GM18505 (cell line): Measurements from ENCODE around the gene IL15.

Experiments used
- ATAC-seq: cut with Tn5 transposase; IDR thresholded peaks from one replicate; pipeline ENCODE4 v1.9.1; 2021; ENCODE audit not compliant: unreplicated experiment
- POLR2A ChIP-seq: IDR thresholded peaks from 4 replicates; pipeline ENCODE4 v1.6.1; 2011; ENCODE audit warnings: borderline replicate concordance; ENCODE audit not compliant: insufficient read depth, insufficient read length; ENCODE audit errors: extremely low read depth

The IL15 gene

DNA sequence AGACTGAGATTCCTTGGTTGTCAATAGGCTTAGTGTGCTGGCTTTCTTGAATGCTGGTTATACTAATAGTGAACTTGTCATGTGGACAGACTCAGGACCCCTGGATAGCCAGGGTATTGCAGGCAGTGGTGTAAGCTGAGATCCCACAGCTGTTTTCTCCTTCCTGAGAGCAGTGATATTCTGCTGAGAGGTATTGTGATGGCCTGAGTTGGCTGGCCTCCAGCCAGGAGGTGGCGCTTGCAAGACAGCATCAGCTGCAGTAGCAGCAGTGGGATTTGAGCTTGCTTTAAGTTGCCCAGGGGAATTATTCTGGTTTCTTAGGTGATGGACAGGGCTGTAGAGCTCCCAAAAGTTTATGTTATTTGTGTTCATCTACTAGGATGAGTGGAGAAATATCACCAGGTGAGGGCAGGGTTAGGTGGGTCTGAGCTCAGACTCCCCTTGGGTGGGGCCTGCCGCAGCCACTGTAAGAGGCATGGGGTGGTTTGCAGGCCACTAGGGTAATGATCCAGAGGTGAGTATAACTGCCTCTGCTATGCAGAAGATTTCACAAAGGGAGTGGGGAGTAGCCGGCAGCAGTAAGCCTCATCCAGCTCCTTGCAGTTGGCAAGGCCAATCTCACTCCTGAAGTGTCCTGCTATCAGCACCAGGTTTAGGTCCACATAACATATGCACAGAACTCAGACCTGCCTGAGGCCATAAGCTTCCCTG is 66.2 kb downstream of the IL15 start:
- no peak for TF ChIP-seq POLR2A
- ATAC-seq: no peak

DNA sequence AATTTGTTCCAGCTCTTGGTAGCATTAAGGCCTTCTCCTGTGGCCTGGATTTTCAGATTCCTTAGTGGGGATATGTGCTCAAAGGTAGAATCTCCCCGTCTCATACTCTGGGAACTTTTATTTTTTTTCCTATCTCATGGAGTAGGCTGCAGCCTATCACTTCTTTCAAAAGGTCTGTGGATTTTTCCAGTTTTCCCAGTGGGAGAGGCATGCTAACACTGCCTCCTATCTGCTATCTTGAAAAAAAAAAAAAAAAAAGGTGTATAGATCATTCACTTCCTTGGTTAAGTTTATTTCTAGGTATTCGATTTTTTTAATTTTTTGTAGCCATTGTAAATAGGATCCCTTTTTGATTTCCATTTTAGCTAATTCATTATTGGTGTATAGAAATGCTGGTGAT is 67.1 kb downstream of the IL15 start:
- no peak for ATAC-seq
- no peak for TF ChIP-seq POLR2A

DNA sequence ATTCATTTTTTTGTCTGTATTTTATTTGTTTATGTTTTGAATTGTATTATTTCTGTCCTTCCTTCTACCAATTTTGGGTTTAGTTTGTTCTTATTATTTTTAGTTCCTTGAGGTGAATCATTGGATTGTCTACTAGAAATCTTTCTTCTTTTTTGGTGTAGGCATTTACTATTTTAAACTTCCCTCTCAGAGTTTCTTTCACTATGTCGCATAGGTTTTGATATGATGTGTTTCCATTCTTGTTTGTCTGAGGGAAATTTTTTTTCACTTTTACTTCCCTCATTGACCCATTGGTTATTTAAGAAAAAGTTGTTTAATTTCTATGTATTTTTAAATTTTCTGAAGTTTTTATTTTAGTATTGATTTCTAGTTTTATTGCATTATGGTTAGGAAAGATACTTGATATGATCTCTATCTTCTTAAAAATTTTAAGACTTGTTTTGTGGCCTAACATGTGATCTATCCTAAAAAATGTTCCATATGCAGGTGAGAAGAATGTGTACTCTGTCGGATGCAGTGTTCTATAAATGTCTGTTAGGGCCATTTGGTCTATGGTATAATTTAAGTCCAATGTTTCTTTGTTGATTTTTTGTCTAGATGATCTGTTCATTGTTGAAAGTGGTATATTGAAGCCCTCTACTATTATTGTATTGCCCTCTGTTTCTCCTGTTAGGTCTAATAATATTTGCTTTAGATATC is 68.8 kb downstream of the IL15 start:
- peak; percentile 70 for ATAC-seq
- TF ChIP-seq POLR2A: no peak

DNA sequence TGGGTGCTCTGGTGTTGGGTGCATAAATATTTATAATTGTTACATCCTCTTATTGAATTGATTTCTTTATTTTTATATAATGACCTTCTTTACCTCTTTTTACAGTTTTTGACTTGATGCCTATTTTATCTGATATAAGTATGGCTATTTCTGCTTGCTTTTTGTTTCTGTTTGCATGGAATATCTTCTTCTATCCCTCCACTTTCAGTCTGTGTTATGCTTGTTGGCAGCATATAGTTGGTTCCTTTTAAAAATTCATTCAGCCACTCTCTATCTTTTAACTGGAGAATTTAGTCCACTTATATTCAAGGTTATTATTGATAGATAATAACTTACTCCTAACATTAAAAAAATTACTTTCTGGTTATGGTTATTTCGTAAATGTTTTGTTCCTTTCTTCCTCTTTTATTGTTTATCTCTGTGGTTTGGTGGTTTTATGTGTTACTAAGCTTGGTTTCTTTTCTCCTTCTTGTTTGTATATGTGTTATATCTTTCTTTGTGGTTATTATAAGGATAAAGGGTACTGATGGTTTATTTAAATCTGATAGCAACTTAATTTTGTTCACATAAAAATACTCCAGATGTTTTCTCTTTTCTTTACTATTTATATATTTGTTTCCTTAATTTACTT is 69.5 kb downstream of the IL15 start:
- ATAC-seq: peak; percentile 71
- no peak for TF ChIP-seq POLR2A

DNA sequence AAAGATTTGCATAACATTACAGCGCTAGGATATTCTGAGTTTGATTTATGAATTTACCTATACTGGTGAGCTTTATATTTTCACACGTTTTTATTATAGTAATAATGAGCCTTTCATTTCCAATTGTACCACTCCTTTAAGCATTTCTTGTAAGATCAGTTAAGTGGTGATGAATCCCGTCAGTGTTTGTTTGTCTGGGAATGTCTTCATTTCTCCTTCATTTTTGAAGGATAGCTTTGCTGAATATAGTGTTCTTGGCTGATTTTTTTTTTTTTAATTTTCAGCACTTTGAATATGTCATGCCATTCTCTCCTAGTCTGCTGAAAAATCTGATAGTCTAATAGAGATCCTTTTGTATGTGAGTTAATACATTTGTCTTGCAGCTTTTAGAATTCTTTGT is 70.1 kb downstream of the IL15 start:
- ATAC-seq: peak; percentile 6
- no peak for TF ChIP-seq POLR2A

DNA sequence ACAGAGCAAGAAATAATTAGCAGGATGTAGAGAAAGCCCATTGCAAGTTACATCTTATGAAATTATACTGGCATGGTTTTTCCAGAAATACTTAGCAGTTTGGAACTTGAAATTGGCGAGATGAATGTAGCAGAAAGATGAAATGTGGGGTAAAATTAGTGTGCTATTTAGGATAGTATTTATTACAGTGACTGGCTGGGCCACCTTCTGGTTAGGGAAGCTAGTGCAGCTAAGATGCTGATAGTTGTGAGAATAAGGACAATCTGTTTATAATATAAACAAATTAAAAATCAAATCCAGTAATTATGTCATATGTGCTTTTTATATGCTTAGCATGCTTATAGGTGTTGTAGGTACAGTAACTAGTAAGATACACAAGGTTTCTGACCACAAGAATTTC is 74.8 kb downstream of the IL15 start:
- no peak for TF ChIP-seq POLR2A
- no peak for ATAC-seq

DNA sequence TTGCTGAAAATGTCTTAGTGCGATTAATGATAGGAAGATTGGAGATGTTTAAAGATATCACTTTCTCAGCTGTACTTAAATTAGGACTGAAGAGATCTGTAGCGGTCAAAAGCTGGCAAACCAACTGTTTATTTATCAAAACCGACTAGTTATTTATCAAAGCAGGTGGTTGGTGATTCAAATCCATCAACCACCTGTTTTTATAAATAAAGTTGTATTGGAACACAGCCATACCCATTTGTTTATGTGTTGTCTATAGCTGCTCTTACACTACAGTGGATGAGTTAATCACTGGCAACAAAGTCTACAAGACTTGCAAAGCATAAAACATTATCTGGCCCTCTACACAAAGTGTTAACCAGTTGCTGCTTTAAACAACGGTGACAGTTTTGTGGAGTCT is 76.8 kb downstream of the IL15 start:
- no peak for ATAC-seq
- no peak for TF ChIP-seq POLR2A

DNA sequence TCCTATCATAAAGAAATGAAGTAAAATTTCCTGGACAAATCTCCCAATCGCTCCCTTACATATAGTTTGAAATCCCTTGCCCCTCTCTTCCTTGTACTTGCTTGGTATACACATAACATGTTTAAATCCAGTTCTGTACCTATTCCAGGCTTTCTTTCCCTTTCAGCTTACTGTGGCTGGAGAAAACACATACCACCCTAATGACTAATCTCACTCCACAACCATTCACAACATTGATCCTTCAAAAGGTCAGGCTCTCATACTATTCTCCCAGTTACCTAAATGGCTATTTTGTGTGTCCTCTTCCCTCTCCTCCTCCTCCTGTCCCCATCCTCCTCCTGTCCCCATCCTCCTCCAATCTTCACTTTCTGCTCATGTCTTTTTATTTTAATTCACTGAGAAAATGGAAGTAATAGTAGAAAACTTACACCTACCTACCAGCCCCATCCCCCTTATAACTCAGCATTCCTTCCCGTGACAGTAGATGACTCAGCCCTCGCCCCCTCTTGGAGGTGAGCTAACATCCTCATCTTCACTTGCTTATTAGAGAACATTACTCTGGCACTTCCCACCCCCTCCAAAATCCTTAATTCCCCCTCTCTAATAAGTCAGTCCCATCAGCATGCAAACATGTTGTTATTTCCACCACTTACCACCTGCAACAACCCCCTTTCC is 77.5 kb downstream of the IL15 start:
- ATAC-seq: no peak
- no peak for TF ChIP-seq POLR2A

DNA sequence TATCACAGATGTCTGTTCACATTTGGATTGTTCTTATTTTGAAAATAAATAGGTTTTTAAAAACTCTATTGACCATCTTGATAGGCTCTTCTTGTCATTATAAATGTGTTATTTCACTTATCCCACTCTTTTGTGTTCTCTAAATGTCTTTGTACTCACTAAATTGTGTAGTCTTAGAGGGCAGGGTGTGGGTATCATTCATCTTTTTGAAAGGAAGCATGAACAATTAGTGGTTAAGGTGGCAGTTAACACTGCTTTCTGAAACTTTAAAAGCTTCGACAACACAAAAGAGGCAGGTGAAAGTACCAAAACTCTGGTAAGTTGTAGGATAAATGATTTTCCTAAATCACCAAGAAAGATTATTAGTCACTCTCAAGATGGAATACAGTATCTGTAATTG is 83.2 kb downstream of the IL15 start:
- no peak for TF ChIP-seq POLR2A
- ATAC-seq: no peak

DNA sequence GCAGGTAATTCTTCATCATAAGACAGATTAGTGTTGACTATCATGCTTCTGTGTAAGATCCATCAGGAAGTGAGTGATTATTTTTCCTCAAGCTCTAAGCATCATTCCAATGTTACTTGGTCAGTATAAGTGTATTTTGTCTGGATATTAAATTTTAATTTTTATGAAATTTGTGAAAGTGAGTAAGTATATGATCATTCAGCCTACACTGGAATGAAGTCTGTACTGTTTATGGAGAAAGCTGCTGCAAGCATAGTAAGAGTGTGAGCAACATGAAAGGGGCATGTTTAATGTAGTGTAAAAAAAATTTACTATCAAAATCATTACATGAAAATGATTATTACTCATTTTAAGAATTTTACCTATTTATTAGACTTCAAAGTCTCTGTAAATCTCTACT is 84.8 kb downstream of the IL15 start:
- ATAC-seq: no peak
- TF ChIP-seq POLR2A: no peak

DNA sequence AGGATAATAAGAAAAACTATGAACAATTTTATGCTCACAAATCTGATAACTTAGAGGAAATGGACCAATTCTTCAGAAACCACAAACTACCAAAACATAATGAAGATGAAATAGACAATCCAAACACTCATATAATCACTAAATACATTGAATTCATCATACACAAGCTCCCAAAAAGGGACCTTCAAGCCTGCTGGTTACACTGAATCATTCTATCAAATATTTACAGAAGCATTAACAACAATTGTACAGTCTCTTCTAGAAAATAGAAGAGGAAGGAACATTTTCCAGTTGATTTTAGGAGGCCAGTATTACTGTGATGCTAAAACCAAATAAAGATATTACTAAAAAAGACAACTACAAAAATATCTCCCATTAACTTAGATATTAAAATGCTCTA is 88.3 kb downstream of the IL15 start:
- ATAC-seq: no peak

DNA sequence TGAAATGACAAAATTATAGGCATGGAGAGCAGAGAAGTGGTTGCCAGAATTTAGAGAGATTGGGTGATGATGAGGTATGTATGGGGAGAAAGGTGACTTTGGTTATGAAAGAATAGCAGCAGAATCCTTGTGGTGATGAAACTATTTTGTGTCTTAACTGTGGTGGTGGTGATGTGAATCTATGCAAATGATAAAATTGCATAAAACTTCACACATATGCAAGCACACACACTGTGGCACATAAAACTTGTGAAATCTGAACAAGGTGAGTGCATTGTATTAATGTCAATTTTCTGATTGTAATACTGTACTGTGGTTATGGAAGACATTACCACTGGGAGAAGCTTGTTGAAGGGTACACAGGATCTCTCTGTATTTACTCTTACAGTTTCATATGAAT is 91.0 kb downstream of the IL15 start:
- TF ChIP-seq POLR2A: no peak
- ATAC-seq: no peak

More for the DNA sequence above, 88.3 kb downstream of the IL15 start:
- TF ChIP-seq POLR2A: no peak

DNA sequence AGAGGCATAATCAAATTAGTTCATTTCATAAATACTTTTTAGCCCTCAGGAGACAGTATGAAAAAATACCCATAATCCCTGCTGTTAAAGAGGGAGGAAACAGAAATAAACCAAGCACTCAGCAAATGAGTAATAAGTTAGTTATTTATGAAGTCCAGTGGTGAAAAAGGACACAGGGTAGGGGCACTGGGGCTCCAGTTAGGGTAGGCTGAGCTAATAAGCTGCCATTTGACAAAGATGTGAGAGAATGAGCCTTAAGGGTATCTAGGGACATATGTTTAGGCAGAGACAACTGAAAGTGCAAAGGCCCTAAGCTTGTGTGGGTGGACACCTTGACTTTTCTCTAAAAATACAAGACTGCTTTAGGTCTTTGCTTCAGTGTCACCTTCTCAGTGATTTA is 94.4 kb downstream of the IL15 start:
- ATAC-seq: no peak
- TF ChIP-seq POLR2A: no peak
